Panc1 (cell line): ENCODE results near the gene ARTN. TPM values are rescaled to one million over a fixed set of nuclear protein-coding genes. Genes with fewer than 3 reads are reported as not detected.

Experiments used
- ATAC-seq: fragments of 200-7000 bp; cut with Tn5 transposase; 2 replicates; pipeline ENCODE4 v1.9.1; 2020; ENCODE audit warnings: mild to moderate bottlenecking, moderate library complexity
- BruUV-seq: library from RNA; stranded (reverse); fragments of 400-500 nt; replicated peaks from 2 replicates; lab custom pipeline; 2021; lab: Mats Ljungman, UMichigan
- CTCF ChIA-PET: fragments of 300-600 bp; sonication (Branson Sonifier 250); formaldehyde crosslinking; loops from one replicate; lab custom pipeline; 2022; ENCODE audit warnings: antibody characterized with exemption; lab: Charles Lee
- POLR2A ChIA-PET: fragments of 300-600 bp; sonication (Branson Sonifier 250); formaldehyde crosslinking; loops from one replicate; lab custom pipeline; 2022; ENCODE audit warnings: antibody characterized with exemption; lab: Charles Lee
- DNase-seq: peaks from one replicate; pipeline ENCODE4 v3.0.0-alpha.2; 2010; ENCODE audit warnings: low read depth, low spot score
- H3K27ac ChIP-seq: 2 replicates; pipeline ENCODE4 v1.5.1; 2011; ENCODE audit warnings: mild to moderate bottlenecking, low read length, inconsistent platforms
- H3K27me3 ChIP-seq: fragments of 200-500 bp; sonication (Bioruptor generic); 2 replicates; pipeline ENCODE4 v1.6.0; 2014; ENCODE audit warnings: low read length, inconsistent platforms; ENCODE audit not compliant: control insufficient read depth, insufficient read depth
- H3K36me3 ChIP-seq: fragments of 200-500 bp; sonication (Bioruptor generic); 2 replicates; pipeline ENCODE4 v1.5.1; 2014; ENCODE audit warnings: inconsistent platforms, mild to moderate bottlenecking, low read length, moderate library complexity; ENCODE audit not compliant: control insufficient read depth, insufficient read depth
- H3K4me1 ChIP-seq: 2 replicates; pipeline ENCODE4 v1.5.1; 2011; ENCODE audit warnings: inconsistent platforms, mild to moderate bottlenecking, low read length, moderate library complexity; ENCODE audit not compliant: control insufficient read depth, insufficient read depth
- H3K4me3 ChIP-seq, 2 experiments: 2 replicates each; pipeline ENCODE4 v1.5.1; 2011 to 2012; ENCODE audit warnings: low read depth in 2 of 2, low read length in 2 of 2, mild to moderate bottlenecking in 2 of 2, inconsistent platforms in 1 of 2, moderate library complexity in 1 of 2
- H3K9me3 ChIP-seq: fragments of 200-500 bp; sonication (Bioruptor generic); 2 replicates; pipeline ENCODE4 v1.5.1; 2014; ENCODE audit warnings: low read depth, mild to moderate bottlenecking, inconsistent platforms, low read length, moderate library complexity; ENCODE audit not compliant: control insufficient read depth, insufficient read depth
- CTCF ChIP-seq: fragments of 450-650 bp; IDR thresholded peaks from 2 replicates; pipeline ENCODE4 v1.5.1; 2017; ENCODE audit warnings: mild to moderate bottlenecking
- POLR2AphosphoS5 ChIP-seq: IDR thresholded peaks from 2 replicates; pipeline ENCODE4 v1.6.1; 2012; ENCODE audit warnings: mild to moderate bottlenecking, low read depth, low read length, moderate library complexity
- SIN3A ChIP-seq: IDR thresholded peaks from 2 replicates; pipeline ENCODE4 v1.6.1; 2012; ENCODE audit warnings: low read depth, mild to moderate bottlenecking, low read length, moderate library complexity, borderline replicate concordance; ENCODE audit not compliant: insufficient read depth
- TCF7L2 ChIP-seq: IDR thresholded peaks from 2 replicates; pipeline ENCODE4 v1.6.1; 2011; ENCODE audit warnings: mild to moderate bottlenecking, low read depth, low read length, inconsistent platforms
- in situ Hi-C: cut with HindIII; loops from 2 replicates; pipeline ENCODE4 v1.10.0; 2016; ENCODE audit warnings: low sequenced_read_pairs, low pct_unique_long_range_greater_than_20kb
- intact Hi-C: fragments of 100-400 bp; cut with micrococcal nuclease; formaldehyde crosslinking; loops from one replicate; pipeline ENCODE4 v1.10.0; 2022; ENCODE audit not compliant: unreplicated experiment
- total RNA-seq: library from RNA; stranded (reverse); gene quantifications from one replicate; pipeline ENCODE4 v1.2.1, GENCODE V29; 2021; ENCODE audit not compliant: unreplicated experiment
- TF ChIP-seq, protein P1 (sequence below), 2 experiments: IDR thresholded peaks; 2 replicates each; pipeline ENCODE4 v1.6.1; 2011 to 2012; ENCODE audit warnings: low read depth in 2 of 2, control low read depth in 1 of 2, low read length in 1 of 2, mild to moderate bottlenecking in 1 of 2, moderate library complexity in 1 of 2; ENCODE audit not compliant: insufficient read depth in 1 of 2

Gene ARTN
- total RNA-seq, 1 experiment from 2014 or later = 0.49 TPM

- Histone ChIP-seq H3K4me1 (no peaks in the 10 kb centered on the region), H3K27ac (no peak overlapping the region), H3K36me3 (no peaks in the 10 kb centered on the region), H3K9me3 (no peaks in the 10 kb centered on the region), H3K4me3 (no peak overlapping the region), H3K27me3 (no peaks in the 10 kb centered on the region)
- in situ Hi-C loops = no loop called here
- no peak for DNase-seq
- ChIA-PET POLR2A (no interaction called here), CTCF (interaction anchor here (0.7 to 1.0 kb wide), 2 partner anchors 145 to 378 kb away, joined by 3 to 10 read pairs; no protein-coding TSS in a partner anchor)
- TF ChIP-seq POLR2AphosphoS5 (no peak), SIN3A (no peak), CTCF (no peak), TCF7L2 (no peak)
- TF ChIP-seq, protein P1, sequence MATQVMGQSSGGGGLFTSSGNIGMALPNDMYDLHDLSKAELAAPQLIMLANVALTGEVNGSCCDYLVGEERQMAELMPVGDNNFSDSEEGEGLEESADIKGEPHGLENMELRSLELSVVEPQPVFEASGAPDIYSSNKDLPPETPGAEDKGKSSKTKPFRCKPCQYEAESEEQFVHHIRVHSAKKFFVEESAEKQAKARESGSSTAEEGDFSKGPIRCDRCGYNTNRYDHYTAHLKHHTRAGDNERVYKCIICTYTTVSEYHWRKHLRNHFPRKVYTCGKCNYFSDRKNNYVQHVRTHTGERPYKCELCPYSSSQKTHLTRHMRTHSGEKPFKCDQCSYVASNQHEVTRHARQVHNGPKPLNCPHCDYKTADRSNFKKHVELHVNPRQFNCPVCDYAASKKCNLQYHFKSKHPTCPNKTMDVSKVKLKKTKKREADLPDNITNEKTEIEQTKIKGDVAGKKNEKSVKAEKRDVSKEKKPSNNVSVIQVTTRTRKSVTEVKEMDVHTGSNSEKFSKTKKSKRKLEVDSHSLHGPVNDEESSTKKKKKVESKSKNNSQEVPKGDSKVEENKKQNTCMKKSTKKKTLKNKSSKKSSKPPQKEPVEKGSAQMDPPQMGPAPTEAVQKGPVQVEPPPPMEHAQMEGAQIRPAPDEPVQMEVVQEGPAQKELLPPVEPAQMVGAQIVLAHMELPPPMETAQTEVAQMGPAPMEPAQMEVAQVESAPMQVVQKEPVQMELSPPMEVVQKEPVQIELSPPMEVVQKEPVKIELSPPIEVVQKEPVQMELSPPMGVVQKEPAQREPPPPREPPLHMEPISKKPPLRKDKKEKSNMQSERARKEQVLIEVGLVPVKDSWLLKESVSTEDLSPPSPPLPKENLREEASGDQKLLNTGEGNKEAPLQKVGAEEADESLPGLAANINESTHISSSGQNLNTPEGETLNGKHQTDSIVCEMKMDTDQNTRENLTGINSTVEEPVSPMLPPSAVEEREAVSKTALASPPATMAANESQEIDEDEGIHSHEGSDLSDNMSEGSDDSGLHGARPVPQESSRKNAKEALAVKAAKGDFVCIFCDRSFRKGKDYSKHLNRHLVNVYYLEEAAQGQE (IDR thresholded peaks at IDR 0.05; ENCODE audit: insufficient read depth in 1 of 2, low read depth in 2 of 2, low read length in 1 of 2) = no peak
- ATAC-seq = no peak
- BruUV-seq = no TSS peak
- intact Hi-C loops = no loop called here
Measured at GRCh38 chr1:43908226-43908625, 25.4 kb upstream of the ARTN start.

GRCh38 chr1:43908858-43909257 is 24.7 kb upstream of the ARTN start:
- BruUV-seq = no TSS peak
- intact Hi-C loops = no loop called here
- Histone ChIP-seq H3K9me3 (no peaks in the 10 kb centered on the region), H3K36me3 (no peaks in the 10 kb centered on the region), H3K4me1 (no peaks in the 10 kb centered on the region), H3K4me3 (no peak overlapping the region), H3K27ac (no peak overlapping the region), H3K27me3 (no peaks in the 10 kb centered on the region)
- ATAC-seq (no peak), DNase-seq (no peak)
- in situ Hi-C loops = no loop called here
- ChIA-PET POLR2A (no interaction called here), CTCF (interaction anchor here (0.7 to 1.0 kb wide), 2 partner anchors 146 to 379 kb away, joined by 3 to 10 read pairs; no protein-coding TSS in a partner anchor)
- no peak for TF ChIP-seq TCF7L2
- TF ChIP-seq CTCF = no peak
- TF ChIP-seq SIN3A = no peak
- no peak for TF ChIP-seq POLR2AphosphoS5
- TF ChIP-seq, protein P1 (IDR thresholded peaks at IDR 0.05; ENCODE audit: insufficient read depth in 1 of 2, low read depth in 2 of 2, low read length in 1 of 2) = no peak
